Measurements from ENCODE around the gene ADAMTS15.

- TF ChIP-seq CTCF (IDR thresholded peaks at IDR 0.05) (no peak), POLR2A (IDR thresholded peaks at IDR 0.05) (no peak), EP300 (IDR thresholded peaks at IDR 0.05) (no peak)
Measured at GRCh38 chr11:130433357-130433756, 15.1 kb upstream of the ADAMTS15 start.

Measured in upper lobe of left lung (tissue), 4 donors.